HEK293 (cell line): Measurements from ENCODE around the gene ANGPT4.

ENCODE experiments used
- CTCF ChIA-PET: fragments of 350-600 bp; formaldehyde crosslinking; extraction: SDS; loops from one replicate; lab custom pipeline; 2021; ENCODE audit warnings: antibody characterized with exemption; lab: Yijun Ruan, JAX
- POLR2A ChIA-PET: fragments of 300-600 bp; formaldehyde crosslinking; extraction: SDS; loops from one replicate; lab custom pipeline; 2020; ENCODE audit warnings: antibody characterized with exemption, inconsistent platforms; lab: Yijun Ruan, JAX
- H3K27ac ChIP-seq: fragments of 200-500 bp; sonication (Bioruptor generic); 2 replicates; pipeline ENCODE4 v1.5.1; 2014; ENCODE audit warnings: low read depth, low read length, control low read depth, inconsistent platforms; ENCODE audit errors: extremely low read depth
- H3K36me3 ChIP-seq, 2 experiments: fragments of 200-500 bp in 1 of 2; sonication (Bioruptor generic) in 1 of 2; 1 replicate in 1 of 2; 2 replicates in 1 of 2; pipeline ENCODE4 v1.5.1; 2014 to 2017; ENCODE audit warnings: inconsistent platforms in 2 of 2, low read length in 2 of 2; ENCODE audit not compliant: control insufficient read depth in 2 of 2, insufficient read depth in 1 of 2
- H3K4me1 ChIP-seq: fragments of 200-500 bp; sonication (Bioruptor generic); 2 replicates; pipeline ENCODE4 v1.5.1; 2014; ENCODE audit warnings: mild to moderate bottlenecking, low read length, inconsistent platforms; ENCODE audit not compliant: control insufficient read depth, insufficient read depth
- H3K4me3 ChIP-seq: 2 replicates; pipeline ENCODE4 v1.5.1; 2011; ENCODE audit warnings: low read depth, mild to moderate bottlenecking, control low read depth, low read length, moderate library complexity
- H3K9me3 ChIP-seq: fragments of 200-500 bp; sonication (Bioruptor generic); 2 replicates; pipeline ENCODE4 v1.5.1; 2014; ENCODE audit warnings: low read depth, low read length, inconsistent platforms; ENCODE audit not compliant: control insufficient read depth, insufficient read depth
- FEZF1 ChIP-seq: fragments of 450-650 bp; formaldehyde crosslinking; IDR thresholded peaks from 2 replicates; pipeline ENCODE4 v1.5.1; 2016; ENCODE audit warnings: missing biosample characterization, missing genetic modification characterization
- GLIS1 ChIP-seq: fragments of 450-650 bp; formaldehyde crosslinking; IDR thresholded peaks from 2 replicates; pipeline ENCODE4 v1.5.1; 2016; ENCODE audit warnings: missing biosample characterization, missing genetic modification characterization
- KLF9 ChIP-seq: fragments of 450-650 bp; formaldehyde crosslinking; IDR thresholded peaks from 2 replicates; pipeline ENCODE4 v1.5.1; 2016; ENCODE audit warnings: missing biosample characterization, missing genetic modification characterization, low read depth
- PBX3 ChIP-seq: sonication (generic); formaldehyde crosslinking; IDR thresholded peaks from 2 replicates; pipeline ENCODE4 v1.8.1; 2022; ENCODE audit warnings: mild to moderate bottlenecking, moderate library complexity, missing genetic modification reagents
- RBAK ChIP-seq: fragments of 450-650 bp; formaldehyde crosslinking; IDR thresholded peaks from 2 replicates; pipeline ENCODE4 v1.5.1; 2016; ENCODE audit warnings: missing biosample characterization, missing genetic modification characterization
- SP7 ChIP-seq: fragments of 450-650 bp; formaldehyde crosslinking; IDR thresholded peaks from 2 replicates; pipeline ENCODE4 v1.5.1; 2016; ENCODE audit warnings: missing biosample characterization, missing genetic modification characterization
- ZFP3 ChIP-seq: fragments of 450-650 bp; formaldehyde crosslinking; IDR thresholded peaks from 2 replicates; pipeline ENCODE4 v1.5.1; 2016; ENCODE audit warnings: low read depth, missing biosample characterization, missing genetic modification characterization
- ZFP37 ChIP-seq: fragments of 450-650 bp; formaldehyde crosslinking; IDR thresholded peaks from 2 replicates; pipeline ENCODE4 v1.5.1; 2016; ENCODE audit warnings: missing biosample characterization, missing genetic modification characterization
- ZNF10 ChIP-seq: fragments of 450-650 bp; formaldehyde crosslinking; IDR thresholded peaks from 2 replicates; pipeline ENCODE4 v1.5.1; 2017; ENCODE audit warnings: missing biosample characterization, missing genetic modification characterization
- ZNF132 ChIP-seq: fragments of 450-650 bp; formaldehyde crosslinking; IDR thresholded peaks from 2 replicates; pipeline ENCODE4 v1.5.1; 2017; ENCODE audit warnings: missing biosample characterization, missing genetic modification characterization, borderline replicate concordance
- ZNF140 ChIP-seq: fragments of 450-650 bp; formaldehyde crosslinking; IDR thresholded peaks from 2 replicates; pipeline ENCODE4 v1.5.1; 2016; ENCODE audit warnings: missing biosample characterization, missing genetic modification characterization
- ZNF239 ChIP-seq: fragments of 450-650 bp; formaldehyde crosslinking; IDR thresholded peaks from 2 replicates; pipeline ENCODE4 v1.5.1; 2016; ENCODE audit warnings: missing biosample characterization, missing genetic modification characterization
- ZNF292 ChIP-seq: fragments of 450-650 bp; formaldehyde crosslinking; IDR thresholded peaks from 2 replicates; pipeline ENCODE4 v1.5.1; 2016; ENCODE audit warnings: low read depth, missing biosample characterization, missing genetic modification characterization, borderline replicate concordance
- ZNF302 ChIP-seq: fragments of 450-650 bp; formaldehyde crosslinking; IDR thresholded peaks from 2 replicates; pipeline ENCODE4 v1.5.1; 2016; ENCODE audit warnings: missing biosample characterization, missing genetic modification characterization, low read depth
- ZNF354C ChIP-seq: fragments of 450-650 bp; formaldehyde crosslinking; IDR thresholded peaks from 2 replicates; pipeline ENCODE4 v1.5.1; 2016; ENCODE audit warnings: missing biosample characterization, missing genetic modification characterization, low read depth, borderline replicate concordance
- ZNF449 ChIP-seq: fragments of 450-650 bp; formaldehyde crosslinking; IDR thresholded peaks from 2 replicates; pipeline ENCODE4 v1.5.1; 2017; ENCODE audit warnings: missing biosample characterization, mild to moderate bottlenecking, missing genetic modification characterization, moderate library complexity
- ZNF510 ChIP-seq: fragments of 450-650 bp; formaldehyde crosslinking; IDR thresholded peaks from 2 replicates; pipeline ENCODE4 v1.5.1; 2018; ENCODE audit warnings: mild to moderate bottlenecking, missing genetic modification characterization, missing biosample characterization; ENCODE audit not compliant: insufficient replicate concordance
- TF ChIP-seq, protein P1 (sequence below): fragments of 450-650 bp; formaldehyde crosslinking; IDR thresholded peaks from 2 replicates; pipeline ENCODE4 v1.5.1; 2016; ENCODE audit warnings: missing biosample characterization, missing genetic modification characterization
- TF ChIP-seq, protein P2 (sequence below): fragments of 450-650 bp; formaldehyde crosslinking; IDR thresholded peaks from 2 replicates; pipeline ENCODE4 v1.5.1; 2016; ENCODE audit warnings: missing biosample characterization, missing genetic modification characterization
- TF ChIP-seq, protein P3 (sequence below): fragments of 450-650 bp; formaldehyde crosslinking; IDR thresholded peaks from 2 replicates; pipeline ENCODE4 v1.5.1; 2016; ENCODE audit warnings: missing biosample characterization, missing genetic modification characterization

Gene ANGPT4

GRCh38 chr20:845941-846893 is 69.9 kb downstream of the ANGPT4 start:
- Histone ChIP-seq H3K36me3 (peaks cover 0 to 2% of the 10 kb centered on the region in 2 experiments; a peak in 1 of 3 replicates), H3K4me1 (peaks cover 2% of the 10 kb centered on the region; the same call in 1 of the 2 replicates), H3K9me3 (no peaks in the 10 kb centered on the region), H3K4me3 (no peak overlapping the region), H3K27ac (no peak overlapping the region)
- CTCF ChIA-PET, result interaction anchor here (0.7 to 1.1 kb wide), 2 partner anchors 28 to 111 kb away, joined by 3 to 7 read pairs; no protein-coding TSS in a partner anchor
- POLR2A ChIA-PET, result no interaction called here
- TF ChIP-seq ZNF10 (tag by site-specific recombination) (no peak), FEZF1 (tag by site-specific recombination) (no peak), ZNF449 (no peak), KLF9 (tag by site-specific recombination) (no peak), ZNF302 (no peak), PBX3 (CRISPR knock-in tag) (no peak), GLIS1 (no peak), ZNF239 (tag by site-specific recombination) (no peak), ZFP3 (tag by site-specific recombination) (no peak), ZNF132 (tag by site-specific recombination) (no peak), ZNF292 (tag by site-specific recombination) (no peak), ZNF354C (no peak), RBAK (no peak), ZNF140 (tag by site-specific recombination) (no peak), ZNF510 (tag by site-specific recombination) (no peak), SP7 (no peak), ZFP37 (tag by site-specific recombination) (no peak)
- TF ChIP-seq, protein P1, sequence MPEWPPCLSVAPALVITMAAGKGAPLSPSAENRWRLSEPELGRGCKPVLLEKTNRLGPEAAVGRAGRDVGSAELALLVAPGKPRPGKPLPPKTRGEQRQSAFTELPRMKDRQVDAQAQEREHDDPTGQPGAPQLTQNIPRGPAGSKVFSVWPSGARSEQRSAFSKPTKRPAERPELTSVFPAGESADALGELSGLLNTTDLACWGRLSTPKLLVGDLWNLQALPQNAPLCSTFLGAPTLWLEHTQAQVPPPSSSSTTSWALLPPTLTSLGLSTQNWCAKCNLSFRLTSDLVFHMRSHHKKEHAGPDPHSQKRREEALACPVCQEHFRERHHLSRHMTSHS (tag by site-specific recombination), result no peak
- TF ChIP-seq, protein P2, sequence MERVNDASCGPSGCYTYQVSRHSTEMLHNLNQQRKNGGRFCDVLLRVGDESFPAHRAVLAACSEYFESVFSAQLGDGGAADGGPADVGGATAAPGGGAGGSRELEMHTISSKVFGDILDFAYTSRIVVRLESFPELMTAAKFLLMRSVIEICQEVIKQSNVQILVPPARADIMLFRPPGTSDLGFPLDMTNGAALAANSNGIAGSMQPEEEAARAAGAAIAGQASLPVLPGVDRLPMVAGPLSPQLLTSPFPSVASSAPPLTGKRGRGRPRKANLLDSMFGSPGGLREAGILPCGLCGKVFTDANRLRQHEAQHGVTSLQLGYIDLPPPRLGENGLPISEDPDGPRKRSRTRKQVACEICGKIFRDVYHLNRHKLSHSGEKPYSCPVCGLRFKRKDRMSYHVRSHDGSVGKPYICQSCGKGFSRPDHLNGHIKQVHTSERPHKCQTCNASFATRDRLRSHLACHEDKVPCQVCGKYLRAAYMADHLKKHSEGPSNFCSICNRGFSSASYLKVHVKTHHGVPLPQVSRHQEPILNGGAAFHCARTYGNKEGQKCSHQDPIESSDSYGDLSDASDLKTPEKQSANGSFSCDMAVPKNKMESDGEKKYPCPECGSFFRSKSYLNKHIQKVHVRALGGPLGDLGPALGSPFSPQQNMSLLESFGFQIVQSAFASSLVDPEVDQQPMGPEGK (tag by site-specific recombination), result no peak
- TF ChIP-seq, protein P3, sequence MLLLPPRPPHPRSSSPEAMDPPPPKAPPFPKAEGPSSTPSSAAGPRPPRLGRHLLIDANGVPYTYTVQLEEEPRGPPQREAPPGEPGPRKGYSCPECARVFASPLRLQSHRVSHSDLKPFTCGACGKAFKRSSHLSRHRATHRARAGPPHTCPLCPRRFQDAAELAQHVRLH, result no peak
